Mesendoderm (in vitro differentiated cells): ENCODE measurements around the gene TCAP.
"Not testable (repeated sequence)": the region's sequence is repeated elsewhere in the genome, so short reads cannot be mapped to it uniquely, and the experiment has no call there.

Experiments used
- DNase-seq: peaks from one replicate; pipeline ENCODE4 v3.0.0; 2013
- H2AK5ac ChIP-seq: 2 replicates; pipeline ENCODE4 v1.6.1; 2013; ENCODE audit warnings: low read length, inconsistent platforms
- H2BK120ac ChIP-seq: 2 replicates; pipeline ENCODE4 v1.6.1; 2013; ENCODE audit warnings: low read depth, mild to moderate bottlenecking, low read length, moderate library complexity, mixed read lengths
- H2BK15ac ChIP-seq: replicated peaks from 2 replicates; pipeline ENCODE4 v1.6.1; 2013; ENCODE audit warnings: low read depth, mild to moderate bottlenecking, moderate library complexity
- H2BK5ac ChIP-seq: 2 replicates; pipeline ENCODE4 v1.6.1; 2013; ENCODE audit warnings: low read length, inconsistent platforms
- H3K18ac ChIP-seq: 2 replicates; pipeline ENCODE4 v1.6.1; 2013; ENCODE audit warnings: mild to moderate bottlenecking, low read length, mixed read lengths
- H3K23ac ChIP-seq: one replicate; pipeline ENCODE4 v1.6.1; 2013; ENCODE audit warnings: low read length
- H3K27ac ChIP-seq: 2 replicates; pipeline ENCODE4 v1.5.1; 2013; ENCODE audit warnings: low read depth, mild to moderate bottlenecking, inconsistent platforms, low read length, moderate library complexity
- H3K27me3 ChIP-seq: 2 replicates; pipeline ENCODE4 v1.6.1; 2013; ENCODE audit warnings: low read length, control low read depth, mild to moderate bottlenecking, inconsistent platforms; ENCODE audit not compliant: insufficient read depth, poor library complexity
- H3K36me3 ChIP-seq: 2 replicates; pipeline ENCODE4 v1.6.1; 2013; ENCODE audit warnings: low read length, inconsistent platforms; ENCODE audit not compliant: control insufficient read depth, insufficient read depth
- H3K4ac ChIP-seq: one replicate; pipeline ENCODE4 v1.6.1; 2013; ENCODE audit warnings: low read depth, mild to moderate bottlenecking, low read length, moderate library complexity
- H3K4me1 ChIP-seq: 2 replicates; pipeline ENCODE4 v1.6.1; 2013; ENCODE audit warnings: low read depth, low read length, inconsistent platforms; ENCODE audit not compliant: control insufficient read depth
- H3K4me2 ChIP-seq: 2 replicates; pipeline ENCODE4 v1.6.1; 2013; ENCODE audit warnings: low read length
- H3K4me3 ChIP-seq: 2 replicates; pipeline ENCODE4 v1.5.1; 2013; ENCODE audit warnings: mild to moderate bottlenecking, low read length
- H3K56ac ChIP-seq: one replicate; pipeline ENCODE4 v1.6.1; 2013; ENCODE audit warnings: low read length
- H3K79me1 ChIP-seq: 2 replicates; pipeline ENCODE4 v1.6.1; 2013; ENCODE audit warnings: low read length, inconsistent platforms
- H3K79me2 ChIP-seq: 2 replicates; pipeline ENCODE4 v1.6.1; 2013; ENCODE audit warnings: mild to moderate bottlenecking, low read length; ENCODE audit not compliant: control insufficient read depth, insufficient read depth
- H3K9ac ChIP-seq: 2 replicates; pipeline ENCODE4 v1.6.1; 2013; ENCODE audit warnings: low read length, inconsistent platforms
- H4K5ac ChIP-seq: one replicate; pipeline ENCODE4 v1.6.1; 2013; ENCODE audit warnings: low read length
- H4K8ac ChIP-seq: one replicate; pipeline ENCODE4 v1.6.1; 2013; ENCODE audit warnings: low read depth, mild to moderate bottlenecking, control low read depth, low read length, moderate library complexity
- WGBS: extraction: QIAGEN DNeasy Blood & Tissue Kit; methylation state at CpG from one replicate; pipeline ENCODE4 v1.1.7; 2013; ENCODE audit warnings: low lambda C conversion rate, missing lambda C conversion rate; ENCODE audit not compliant: insufficient coverage; ENCODE audit errors: extremely low coverage; 5-methylcytosine and 5-hydroxymethylcytosine counted together

Gene TCAP

GRCh38 chr17:39709998-39710964 is 45.1 kb downstream of the TCAP start:
- no peak overlapping the region for H4K8ac ChIP-seq
- peaks cover 14% of the 10 kb centered on the region for H3K36me3 ChIP-seq
- H3K4me1 ChIP-seq: peaks cover under 1% of the 10 kb centered on the region
- no peak overlapping the region for H3K4ac ChIP-seq
- peaks cover 4% of the 10 kb centered on the region for H3K79me1 ChIP-seq
- peaks cover 9% of the 10 kb centered on the region for H3K79me2 ChIP-seq
- no peak overlapping the region for H3K4me2 ChIP-seq
- H2BK5ac ChIP-seq: no peak overlapping the region
- no peak overlapping the region for H3K27ac ChIP-seq
- H3K56ac ChIP-seq: no peak overlapping the region
- H3K9ac ChIP-seq: no peak overlapping the region
- no peak overlapping the region for H2AK5ac ChIP-seq
- WGBS: no CpG with 5 or more reads among the region's 20 CpGs
- H4K5ac ChIP-seq: no peak overlapping the region
- no peak overlapping the region for H2BK120ac ChIP-seq
- H2BK15ac ChIP-seq: no peak overlapping the region
- no peak overlapping the region for H3K4me3 ChIP-seq
- no peak overlapping the region for H3K23ac ChIP-seq
- H3K27me3 ChIP-seq: no peaks in the 10 kb centered on the region
- no peak overlapping the region for H3K18ac ChIP-seq
- no peak for DNase-seq

- not testable (repeated sequence) for H2BK5ac ChIP-seq, H2BK120ac ChIP-seq, H3K56ac ChIP-seq, H3K27ac ChIP-seq, H3K4me1 ChIP-seq, H4K5ac ChIP-seq, H3K79me2 ChIP-seq, H3K4me2 ChIP-seq, H3K4me3 ChIP-seq, H3K4ac ChIP-seq, H3K27me3 ChIP-seq, H3K9ac ChIP-seq, H2AK5ac ChIP-seq, H3K23ac ChIP-seq, H4K8ac ChIP-seq, DNase-seq, H2BK15ac ChIP-seq, H3K79me1 ChIP-seq, H3K18ac ChIP-seq
- peaks cover 14% of the 10 kb centered on the region for H3K36me3 ChIP-seq
- no CpG with 5 or more reads among the region's 11 CpGs for WGBS
These were observed 45.9 kb downstream of the TCAP start for GRCh38 chr17:39711071-39711470.

- H3K79me1 ChIP-seq: peaks cover 2% of the 10 kb centered on the region
- H3K56ac ChIP-seq: no peak overlapping the region
- no peak overlapping the region for H2BK120ac ChIP-seq
- H3K27ac ChIP-seq: no peak overlapping the region
- no peak overlapping the region for H3K4me2 ChIP-seq
- H3K4me3 ChIP-seq: no peak overlapping the region
- no peak overlapping the region for H3K23ac ChIP-seq
- DNase-seq: no peak
- no peak overlapping the region for H4K8ac ChIP-seq
- H2BK15ac ChIP-seq: no peak overlapping the region
- H3K18ac ChIP-seq: no peak overlapping the region
- no peak overlapping the region for H3K9ac ChIP-seq
- peaks cover 14% of the 10 kb centered on the region for H3K36me3 ChIP-seq
- H4K5ac ChIP-seq: no peak overlapping the region
- no CpG with 5 or more reads among the region's 10 CpGs for WGBS
- no peaks in the 10 kb centered on the region for H3K4me1 ChIP-seq
- H3K79me2 ChIP-seq: no peaks in the 10 kb centered on the region
- H3K4ac ChIP-seq: no peak overlapping the region
- no peaks in the 10 kb centered on the region for H3K27me3 ChIP-seq
- H2BK5ac ChIP-seq: no peak overlapping the region
- H2AK5ac ChIP-seq: no peak overlapping the region
These were observed 46.7 kb downstream of the TCAP start for GRCh38 chr17:39711851-39712250.

- Histone ChIP-seq H2BK15ac (no peak overlapping the region), H3K27ac (no peak overlapping the region), H2BK120ac (no peak overlapping the region), H3K4me3 (no peak overlapping the region), H3K23ac (no peak overlapping the region), H3K4me2 (no peak overlapping the region), H3K36me3 (peaks cover 9% of the 10 kb centered on the region), H3K9ac (no peak overlapping the region), H3K79me2 (no peaks in the 10 kb centered on the region), H2AK5ac (no peak overlapping the region), H3K79me1 (no peaks in the 10 kb centered on the region), H3K4me1 (no peaks in the 10 kb centered on the region), H4K5ac (no peak overlapping the region), H3K18ac (no peak overlapping the region), H4K8ac (no peak overlapping the region), H3K27me3 (no peaks in the 10 kb centered on the region), H3K56ac (no peak overlapping the region), H3K4ac (no peak overlapping the region), H2BK5ac (no peak overlapping the region)
- no CpG with 5 or more reads among the region's 4 CpGs for WGBS
- no peak for DNase-seq
These were observed 49.1 kb downstream of the TCAP start for GRCh38 chr17:39714234-39714633.

GRCh38 chr17:39715375-39716072 is 50.4 kb downstream of the TCAP start:
- no peaks in the 10 kb centered on the region for H3K79me1 ChIP-seq
- no peak overlapping the region for H3K27ac ChIP-seq
- no peak overlapping the region for H2BK120ac ChIP-seq
- no peaks in the 10 kb centered on the region for H3K4me1 ChIP-seq
- H3K79me2 ChIP-seq: no peaks in the 10 kb centered on the region
- DNase-seq: no peak
- H2BK15ac ChIP-seq: no peak overlapping the region
- H2BK5ac ChIP-seq: no peak overlapping the region
- no peak overlapping the region for H3K4me3 ChIP-seq
- H3K4me2 ChIP-seq: no peak overlapping the region
- no peak overlapping the region for H3K4ac ChIP-seq
- no peak overlapping the region for H3K23ac ChIP-seq
- no peak overlapping the region for H4K8ac ChIP-seq
- no peaks in the 10 kb centered on the region for H3K27me3 ChIP-seq
- no peak overlapping the region for H3K18ac ChIP-seq
- no peak overlapping the region for H3K9ac ChIP-seq
- no peak overlapping the region for H4K5ac ChIP-seq
- WGBS: no CpG with 5 or more reads among the region's 18 CpGs
- H3K56ac ChIP-seq: no peak overlapping the region
- peaks cover 5% of the 10 kb centered on the region for H3K36me3 ChIP-seq
- no peak overlapping the region for H2AK5ac ChIP-seq
